GM18867 (cell line): Measurements from ENCODE around the gene PANX2.

ENCODE experiments used
- ATAC-seq: cut with Tn5 transposase; IDR thresholded peaks from one replicate; pipeline ENCODE4 v1.9.1; 2021; ENCODE audit warnings: mild to moderate bottlenecking, moderate library complexity; ENCODE audit not compliant: unreplicated experiment

PANX2 gene

GRCh38 chr22:50210378-50211139 lies 40.0 kb downstream of the PANX2 start:
- no peak for ATAC-seq

DNA sequence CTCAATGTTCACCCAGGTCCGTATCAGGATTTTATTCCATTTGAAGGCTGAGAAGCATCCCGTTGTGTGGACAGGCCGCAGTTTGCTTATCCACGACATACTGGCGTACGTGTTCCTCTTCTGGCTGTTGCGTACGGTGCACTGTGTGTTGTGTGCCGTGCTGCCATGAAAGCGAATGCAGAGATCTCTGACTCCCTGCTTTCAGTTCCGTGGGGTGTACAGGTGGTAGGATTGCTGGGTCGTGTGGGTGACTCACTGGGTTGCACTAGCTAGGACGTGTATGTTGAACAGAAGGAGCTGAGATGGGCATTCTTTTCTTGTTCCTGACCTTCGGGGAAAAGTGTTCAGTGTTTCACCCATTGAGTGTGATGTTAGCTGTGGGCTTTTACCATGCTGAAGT lies 40.6 kb downstream of the PANX2 start:
- ATAC-seq = no peak

GRCh38 chr22:50213263-50213662 lies 42.7 kb downstream of the PANX2 start:
- no peak for ATAC-seq

- no peak for ATAC-seq
Measured at GRCh38 chr22:50215297-50216054, 44.9 kb downstream of the PANX2 start.

DNA sequence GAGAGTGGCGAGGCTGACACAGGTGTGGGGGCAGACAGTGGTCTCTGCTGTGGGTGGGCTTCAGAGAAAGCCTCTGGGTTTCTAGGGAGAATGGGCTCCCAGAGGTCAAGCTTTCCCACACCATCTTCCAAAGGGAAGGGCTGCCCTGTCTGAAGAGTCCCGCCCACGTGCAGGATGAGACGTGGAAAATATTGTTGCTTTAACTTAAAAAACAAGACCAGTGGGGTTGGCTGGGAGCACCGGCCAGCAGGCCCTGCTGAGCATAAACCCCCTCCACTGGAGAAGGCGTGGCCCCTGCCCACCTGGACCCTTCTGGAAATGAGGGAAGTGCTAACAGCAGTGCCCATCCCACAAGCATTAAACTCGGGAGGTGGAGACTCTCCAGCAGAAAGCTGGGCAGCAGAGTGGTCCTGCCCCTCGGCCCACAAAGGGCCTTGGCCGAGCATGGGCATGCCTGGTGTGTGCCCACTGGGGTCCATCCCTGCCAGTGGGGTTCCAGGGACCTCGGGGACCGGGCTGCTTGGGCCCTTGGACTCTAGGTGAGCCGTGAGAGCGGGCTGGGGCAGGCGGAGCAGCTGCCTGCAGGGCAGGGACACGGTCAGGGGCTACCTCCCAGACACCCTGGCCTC lies 45.6 kb downstream of the PANX2 start:
- ATAC-seq = no peak

DNA sequence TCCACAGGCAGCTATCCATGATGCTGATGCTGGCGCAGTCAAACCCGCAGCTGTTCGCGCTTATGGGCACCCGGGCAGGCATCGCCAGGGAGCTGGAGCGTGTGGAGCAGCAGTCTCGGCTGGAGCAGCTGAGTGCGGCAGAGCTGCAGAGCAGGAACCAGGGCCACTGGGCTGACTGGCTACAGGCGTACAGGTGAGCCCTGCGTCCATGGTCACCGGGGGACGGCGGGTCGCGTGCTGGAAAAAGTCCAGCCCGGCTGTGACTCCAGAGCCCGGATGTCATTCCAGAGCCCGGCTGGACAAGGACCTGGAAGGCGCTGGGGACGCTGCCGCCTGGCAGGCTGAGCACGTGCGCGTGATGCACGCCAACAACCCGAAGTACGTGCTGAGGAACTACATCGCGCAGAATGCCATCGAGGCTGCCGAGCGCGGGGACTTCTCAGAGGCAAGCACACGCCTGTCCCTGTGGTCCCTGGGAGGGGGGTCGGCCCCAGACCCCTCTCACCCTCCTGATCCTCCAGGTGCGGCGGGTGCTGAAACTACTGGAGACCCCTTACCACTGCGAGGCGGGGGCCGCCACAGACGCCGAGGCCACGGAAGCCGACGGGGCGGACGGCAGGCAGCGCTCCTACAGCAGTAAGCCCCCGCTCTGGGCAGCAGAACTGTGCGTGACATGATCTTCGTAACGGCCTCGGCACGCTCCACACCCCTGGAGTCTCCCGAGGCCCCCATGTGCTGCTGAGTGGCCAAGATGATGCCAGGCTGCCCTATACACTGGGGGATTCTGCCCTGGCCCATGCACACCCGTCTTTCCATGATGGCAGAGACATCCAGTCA lies 46.4 kb downstream of the PANX2 start:
- ATAC-seq = no peak

DNA sequence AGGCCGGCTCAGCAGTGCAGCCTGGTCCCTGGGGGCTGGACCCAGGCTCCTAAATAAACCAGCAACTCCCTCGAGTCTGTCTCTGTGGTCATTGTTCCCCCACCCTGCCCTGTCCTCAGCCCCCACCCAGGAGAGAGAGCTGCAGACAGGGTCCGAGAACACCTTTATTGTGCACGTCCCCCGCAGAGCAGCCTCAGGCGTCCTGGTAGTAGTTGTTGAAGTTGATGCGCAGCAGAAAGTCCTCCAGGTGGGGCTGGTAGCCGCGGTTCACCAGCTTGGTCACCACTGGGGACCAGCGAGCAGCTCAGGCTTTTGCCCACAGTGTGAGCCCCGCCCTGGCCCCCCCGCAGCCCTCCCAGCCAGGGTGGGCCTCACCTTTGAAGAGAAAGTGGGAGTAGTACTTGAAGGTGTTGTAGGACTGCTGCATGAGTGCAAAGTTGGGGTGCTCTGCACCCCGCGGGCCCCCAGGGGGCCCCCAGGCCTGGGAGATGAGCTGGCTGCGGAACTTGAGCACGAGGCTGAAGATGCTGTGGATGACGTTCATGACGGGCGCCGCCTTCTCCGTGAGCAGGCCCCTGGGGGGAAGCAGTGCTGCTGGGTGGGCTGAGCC lies 47.1 kb downstream of the PANX2 start:
- no peak for ATAC-seq

- ATAC-seq = no peak
Measured at GRCh38 chr22:50218153-50218995, 47.8 kb downstream of the PANX2 start.

GRCh38 chr22:50218996-50219727 lies 48.6 kb downstream of the PANX2 start:
- no peak for ATAC-seq

DNA sequence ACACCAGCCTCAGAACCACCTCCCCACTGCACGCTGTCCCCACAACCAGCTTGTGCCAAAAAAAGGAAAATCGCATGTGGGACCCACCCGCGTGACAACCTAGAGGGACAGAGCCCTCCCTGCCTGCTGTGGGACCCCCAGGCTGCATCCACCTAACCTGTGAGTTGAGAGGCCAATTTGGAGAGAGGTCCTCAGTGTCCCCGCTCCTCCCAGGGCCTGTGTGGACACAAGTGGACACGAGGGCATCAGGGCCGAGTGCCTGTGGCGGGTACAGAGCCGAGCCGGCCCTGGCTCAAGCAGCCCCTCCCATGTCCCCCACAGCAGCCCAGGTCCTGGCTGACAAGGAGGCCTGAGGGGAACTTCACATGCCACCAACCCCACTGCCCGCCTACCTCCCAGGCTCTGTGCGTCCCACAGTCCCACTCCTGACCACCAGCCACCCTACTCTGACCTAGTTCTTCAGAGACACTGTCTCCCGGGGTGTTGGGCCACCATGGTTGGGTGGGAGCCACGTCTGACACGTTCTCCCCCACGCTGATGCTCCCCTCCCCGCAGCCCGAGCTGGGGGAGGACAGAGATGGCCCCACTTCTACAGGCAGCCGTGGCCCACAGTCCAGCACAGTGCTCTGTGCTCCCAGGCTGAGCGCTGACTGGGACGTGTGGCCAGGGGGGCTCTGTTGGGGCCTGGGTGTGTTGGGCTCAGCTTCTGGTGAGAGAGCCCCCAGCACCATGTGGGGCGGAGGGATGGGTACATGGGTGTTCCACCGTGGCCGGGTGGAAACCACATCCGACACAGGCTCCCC lies 49.5 kb downstream of the PANX2 start:
- no peak for ATAC-seq

- no peak for ATAC-seq
Measured at GRCh38 chr22:50220603-50221409, 50.3 kb downstream of the PANX2 start.

- ATAC-seq = no peak
Measured at GRCh38 chr22:50221410-50222300, 51.1 kb downstream of the PANX2 start.

- ATAC-seq = no peak
Measured at GRCh38 chr22:50222508-50222907, 52.0 kb downstream of the PANX2 start.

GRCh38 chr22:50224071-50224470 lies 53.5 kb downstream of the PANX2 start:
- no peak for ATAC-seq

DNA sequence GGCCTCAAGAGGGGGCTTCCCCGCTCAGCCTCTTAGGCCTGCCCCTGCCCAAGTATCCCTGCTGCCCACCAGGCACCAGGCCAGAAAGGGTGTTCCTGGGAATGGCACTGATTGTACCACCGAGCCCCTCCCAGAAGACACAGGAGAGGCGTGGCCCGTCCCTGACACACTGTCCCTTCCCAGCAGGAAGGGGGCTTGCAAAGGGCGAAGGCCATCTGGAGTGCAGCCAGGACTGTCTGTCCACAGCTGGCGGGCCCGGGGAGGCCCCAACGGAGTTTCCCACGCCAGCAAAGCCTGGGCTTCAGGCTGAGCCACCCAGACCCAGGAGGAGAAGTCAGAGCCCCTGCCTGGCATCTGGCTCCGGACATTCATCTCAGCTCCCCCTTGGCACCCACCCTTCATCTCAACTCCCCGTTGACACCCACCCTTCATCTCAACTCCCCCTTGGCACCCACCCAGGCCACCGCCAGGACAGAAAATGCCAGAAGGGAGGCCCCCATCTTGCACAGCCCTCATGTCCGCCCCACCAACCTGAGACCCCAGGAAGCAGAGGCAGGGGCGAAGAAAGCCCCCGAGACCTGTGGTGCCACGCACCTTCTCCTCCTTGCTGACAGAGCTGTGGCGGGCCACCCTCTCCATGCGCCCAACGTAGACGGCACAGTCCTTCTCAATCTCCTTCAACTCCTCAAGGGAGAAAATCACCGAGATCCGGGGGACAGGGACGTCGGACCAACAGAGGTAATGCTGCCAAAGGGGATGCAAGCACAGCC lies 54.9 kb downstream of the PANX2 start:
- ATAC-seq = no peak
